WTC11 (cell line): ENCODE measurements around the gene HCFC2. TPM values are rescaled to one million over a fixed set of nuclear protein-coding genes. Genes with fewer than 3 reads are reported as not detected.

Experiments used
- ATAC-seq: fragments of 200-7000 bp; cut with Tn5 transposase; 2 replicates; pipeline ENCODE4 v1.10.0; 2021; ENCODE audit warnings: mild to moderate bottlenecking, moderate library complexity
- CTCF ChIA-PET: fragments of 300-600 bp; sonication (Branson Sonifier 250); formaldehyde crosslinking; loops from one replicate; lab custom pipeline; 2021; ENCODE audit warnings: antibody characterized with exemption; lab: Charles Lee
- POLR2A ChIA-PET: fragments of 350-600 bp; sonication (Branson Sonifier 250); formaldehyde crosslinking; loops from one replicate; lab custom pipeline; 2021; ENCODE audit warnings: antibody characterized with exemption; lab: Charles Lee
- DNase-seq: peaks from one replicate; pipeline ENCODE4 v3.0.0; 2021; ENCODE audit warnings: low spot score
- H3K27ac Mint-ChIP-seq: 2 replicates; pipeline ENCODE4 v1.8.0; 2021; ENCODE audit warnings: mixed read lengths
- H3K27me3 Mint-ChIP-seq: 2 replicates; pipeline ENCODE4 v1.8.0; 2021; ENCODE audit warnings: low read depth, mild to moderate bottlenecking, moderate library complexity, mixed read lengths
- H3K36me3 Mint-ChIP-seq: 2 replicates; pipeline ENCODE4 v1.8.0; 2021; ENCODE audit warnings: mixed read lengths
- H3K4me1 Mint-ChIP-seq: 2 replicates; pipeline ENCODE4 v1.8.0; 2022; ENCODE audit warnings: mixed read lengths
- H3K4me3 Mint-ChIP-seq: 2 replicates; pipeline ENCODE4 v1.8.0; 2021; ENCODE audit warnings: mild to moderate bottlenecking, moderate library complexity, mixed read lengths
- H3K9me3 Mint-ChIP-seq: 2 replicates; pipeline ENCODE4 v1.8.0; 2021; ENCODE audit warnings: mixed read lengths
- ARID4B ChIP-seq: sonication (generic); formaldehyde crosslinking; IDR thresholded peaks from 2 replicates; pipeline ENCODE4 v1.8.0; 2023; ENCODE audit warnings: missing genetic modification reagents, mild to moderate bottlenecking, borderline replicate concordance
- CREM ChIP-seq: sonication (generic); formaldehyde crosslinking; IDR thresholded peaks from 2 replicates; pipeline ENCODE4 v1.8.1; 2022; ENCODE audit warnings: mild to moderate bottlenecking, missing genetic modification reagents, moderate library complexity
- EMX1 ChIP-seq: fragments of 250-450 bp; sonication (Bioruptor Pico); IDR thresholded peaks from 2 replicates; pipeline ENCODE4 v1.8.0; 2021; ENCODE audit warnings: mild to moderate bottlenecking
- FOXK1 ChIP-seq: sonication (generic); formaldehyde crosslinking; IDR thresholded peaks from 2 replicates; pipeline ENCODE4 v1.8.0; 2022; ENCODE audit warnings: mild to moderate bottlenecking, moderate library complexity, missing genetic modification reagents
- GRHL2 ChIP-seq: fragments of 250-450 bp; sonication (Bioruptor Pico); IDR thresholded peaks from 2 replicates; pipeline ENCODE4 v1.8.0; 2022; ENCODE audit warnings: mild to moderate bottlenecking, moderate library complexity; ENCODE audit not compliant: insufficient replicate concordance, severe bottlenecking
- IRF2 ChIP-seq: sonication (generic); formaldehyde crosslinking; IDR thresholded peaks from 2 replicates; pipeline ENCODE4 v1.8.0; 2022; ENCODE audit warnings: low read depth, missing genetic modification reagents, borderline replicate concordance
- JAZF1 ChIP-seq: fragments of 250-450 bp; sonication (Bioruptor Pico); IDR thresholded peaks from 2 replicates; pipeline ENCODE4 v1.9.0; 2021; ENCODE audit warnings: moderate library complexity, mild to moderate bottlenecking, inconsistent platforms
- KAT7 ChIP-seq: sonication (generic); formaldehyde crosslinking; IDR thresholded peaks from 2 replicates; pipeline ENCODE4 v1.8.1; 2023; ENCODE audit warnings: missing genetic modification reagents, mild to moderate bottlenecking, borderline replicate concordance
- MXD4 ChIP-seq: fragments of 250-450 bp; sonication (Bioruptor Pico); IDR thresholded peaks from 2 replicates; pipeline ENCODE4 v1.8.0; 2021; ENCODE audit warnings: mild to moderate bottlenecking, moderate library complexity, borderline replicate concordance
- NFATC4 ChIP-seq: fragments of 250-450 bp; sonication (Bioruptor Pico); IDR thresholded peaks from 2 replicates; pipeline ENCODE4 v1.9.0; 2021; ENCODE audit warnings: mild to moderate bottlenecking
- TEAD4 ChIP-seq: sonication (generic); formaldehyde crosslinking; IDR thresholded peaks from 2 replicates; pipeline ENCODE4 v1.8.0; 2022; ENCODE audit warnings: mild to moderate bottlenecking, missing genetic modification reagents
- ZNF232 ChIP-seq: sonication (generic); formaldehyde crosslinking; IDR thresholded peaks from 2 replicates; pipeline ENCODE4 v1.8.0; 2022; ENCODE audit warnings: mild to moderate bottlenecking, missing genetic modification reagents
- ZNF423 ChIP-seq: fragments of 250-450 bp; sonication (Bioruptor Pico); IDR thresholded peaks from 2 replicates; pipeline ENCODE4 v2.1.2; 2022; ENCODE audit warnings: mild to moderate bottlenecking, moderate library complexity
- ZNF425 ChIP-seq: fragments of 250-450 bp; sonication (Bioruptor Pico); conservative IDR thresholded peaks from 2 replicates; pipeline ENCODE4 v1.9.0; 2021; ENCODE audit warnings: mild to moderate bottlenecking
- total RNA-seq: library from RNA; stranded (reverse); gene quantifications from 3 replicates; pipeline ENCODE4 v1.2.3, GENCODE V29; 2021
- TF ChIP-seq, protein P1 (sequence below): sonication (generic); formaldehyde crosslinking; IDR thresholded peaks from 2 replicates; pipeline ENCODE4 v1.8.1; 2023; ENCODE audit warnings: mild to moderate bottlenecking, missing genetic modification reagents, moderate library complexity
- TF ChIP-seq, protein P2 (sequence below): sonication (generic); formaldehyde crosslinking; IDR thresholded peaks from 2 replicates; pipeline ENCODE4 v1.8.1; 2023; ENCODE audit warnings: mild to moderate bottlenecking, moderate library complexity, missing genetic modification reagents
- TF ChIP-seq, protein P3 (sequence below): sonication (generic); formaldehyde crosslinking; IDR thresholded peaks from 2 replicates; pipeline ENCODE4 v1.8.1; 2022; ENCODE audit warnings: low read depth, missing genetic modification reagents, borderline replicate concordance
- TF ChIP-seq, protein P4 (sequence below): fragments of 250-450 bp; sonication (Bioruptor Pico); IDR thresholded peaks from 2 replicates; pipeline ENCODE4 v1.9.0; 2021; ENCODE audit warnings: mild to moderate bottlenecking, borderline replicate concordance
- TF ChIP-seq, protein P5 (sequence below): sonication (generic); formaldehyde crosslinking; IDR thresholded peaks from 2 replicates; pipeline ENCODE4 v1.8.0; 2022; ENCODE audit warnings: mild to moderate bottlenecking, missing genetic modification reagents

Gene HCFC2
- total RNA-seq, 1 experiment from 2014 or later: 1.6 TPM

- CTCF ChIA-PET: no interaction called here
- Mint-ChIP-seq H3K27ac (no peak overlapping the region), H3K27me3 (no peaks in the 10 kb centered on the region), H3K9me3 (no peaks in the 10 kb centered on the region), H3K36me3 (peaks cover 34% of the 10 kb centered on the region), H3K4me3 (no peak overlapping the region), H3K4me1 (peaks cover 12% of the 10 kb centered on the region)
- POLR2A ChIA-PET: no interaction called here
- no peak for DNase-seq
- TF ChIP-seq TEAD4: no peak
- no peak for TF ChIP-seq MXD4 (CRISPR knock-in tag)
- TF ChIP-seq, protein P1, sequence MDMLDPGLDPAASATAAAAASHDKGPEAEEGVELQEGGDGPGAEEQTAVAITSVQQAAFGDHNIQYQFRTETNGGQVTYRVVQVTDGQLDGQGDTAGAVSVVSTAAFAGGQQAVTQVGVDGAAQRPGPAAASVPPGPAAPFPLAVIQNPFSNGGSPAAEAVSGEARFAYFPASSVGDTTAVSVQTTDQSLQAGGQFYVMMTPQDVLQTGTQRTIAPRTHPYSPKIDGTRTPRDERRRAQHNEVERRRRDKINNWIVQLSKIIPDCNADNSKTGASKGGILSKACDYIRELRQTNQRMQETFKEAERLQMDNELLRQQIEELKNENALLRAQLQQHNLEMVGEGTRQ: no peak
- no peak for TF ChIP-seq ZNF232 (CRISPR knock-in tag)
- no peak for TF ChIP-seq IRF2
- TF ChIP-seq ARID4B (CRISPR knock-in tag): no peak
- TF ChIP-seq ZNF423 (CRISPR knock-in tag): no peak
- no peak for TF ChIP-seq GRHL2
- TF ChIP-seq, protein P2, sequence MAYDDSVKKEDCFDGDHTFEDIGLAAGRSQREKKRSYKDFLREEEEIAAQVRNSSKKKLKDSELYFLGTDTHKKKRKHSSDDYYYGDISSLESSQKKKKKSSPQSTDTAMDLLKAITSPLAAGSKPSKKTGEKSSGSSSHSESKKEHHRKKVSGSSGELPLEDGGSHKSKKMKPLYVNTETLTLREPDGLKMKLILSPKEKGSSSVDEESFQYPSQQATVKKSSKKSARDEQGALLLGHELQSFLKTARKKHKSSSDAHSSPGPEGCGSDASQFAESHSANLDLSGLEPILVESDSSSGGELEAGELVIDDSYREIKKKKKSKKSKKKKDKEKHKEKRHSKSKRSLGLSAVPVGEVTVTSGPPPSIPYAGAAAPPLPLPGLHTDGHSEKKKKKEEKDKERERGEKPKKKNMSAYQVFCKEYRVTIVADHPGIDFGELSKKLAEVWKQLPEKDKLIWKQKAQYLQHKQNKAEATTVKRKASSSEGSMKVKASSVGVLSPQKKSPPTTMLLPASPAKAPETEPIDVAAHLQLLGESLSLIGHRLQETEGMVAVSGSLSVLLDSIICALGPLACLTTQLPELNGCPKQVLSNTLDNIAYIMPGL (CRISPR knock-in tag): no peak
- TF ChIP-seq EMX1: no peak
- TF ChIP-seq, protein P3, sequence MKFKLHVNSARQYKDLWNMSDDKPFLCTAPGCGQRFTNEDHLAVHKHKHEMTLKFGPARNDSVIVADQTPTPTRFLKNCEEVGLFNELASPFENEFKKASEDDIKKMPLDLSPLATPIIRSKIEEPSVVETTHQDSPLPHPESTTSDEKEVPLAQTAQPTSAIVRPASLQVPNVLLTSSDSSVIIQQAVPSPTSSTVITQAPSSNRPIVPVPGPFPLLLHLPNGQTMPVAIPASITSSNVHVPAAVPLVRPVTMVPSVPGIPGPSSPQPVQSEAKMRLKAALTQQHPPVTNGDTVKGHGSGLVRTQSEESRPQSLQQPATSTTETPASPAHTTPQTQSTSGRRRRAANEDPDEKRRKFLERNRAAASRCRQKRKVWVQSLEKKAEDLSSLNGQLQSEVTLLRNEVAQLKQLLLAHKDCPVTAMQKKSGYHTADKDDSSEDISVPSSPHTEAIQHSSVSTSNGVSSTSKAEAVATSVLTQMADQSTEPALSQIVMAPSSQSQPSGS (CRISPR knock-in tag): no peak
- ATAC-seq: no peak
Measured at GRCh38 chr12:104130760-104131159, 66.4 kb downstream of the HCFC2 start.

DNA sequence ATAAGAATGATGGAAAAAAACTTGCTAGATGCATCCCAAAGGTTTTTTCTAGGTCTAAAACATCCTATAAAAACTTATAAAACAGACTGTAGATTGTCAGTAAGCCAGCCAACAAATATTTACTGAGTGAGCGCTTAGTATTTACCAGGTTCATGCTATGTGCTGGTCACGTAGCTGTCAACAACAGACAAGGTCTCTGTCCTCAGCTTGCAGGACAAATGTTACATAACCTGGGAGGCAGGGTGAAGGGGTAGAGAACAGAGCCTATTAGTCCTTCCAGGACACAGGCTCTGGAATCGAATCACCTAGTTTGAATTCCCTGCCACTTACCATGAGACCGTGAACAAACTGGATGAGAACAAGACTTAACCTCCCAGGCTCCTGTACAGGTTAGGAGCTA, 67.3 kb downstream of the HCFC2 start:
- ATAC-seq (no peak), DNase-seq (no peak)
- Mint-ChIP-seq H3K9me3 (no peaks in the 10 kb centered on the region), H3K36me3 (peaks cover 26% of the 10 kb centered on the region), H3K4me1 (peaks cover 19% of the 10 kb centered on the region), H3K4me3 (no peak overlapping the region), H3K27ac (no peak overlapping the region), H3K27me3 (no peaks in the 10 kb centered on the region)
- ChIA-PET CTCF (no interaction called here), POLR2A (interaction anchor here (0.6 kb wide), 1 partner anchor 172 kb away, joined by 5 read pairs; no protein-coding TSS in a partner anchor)
- TF ChIP-seq JAZF1 (CRISPR knock-in tag) (no peak), KAT7 (CRISPR knock-in tag) (no peak), FOXK1 (CRISPR knock-in tag) (no peak), NFATC4 (CRISPR knock-in tag) (no peak), ZNF425 (CRISPR knock-in tag) (no peak), CREM (CRISPR knock-in tag) (no peak), IRF2 (no peak)
- TF ChIP-seq, protein P4, sequence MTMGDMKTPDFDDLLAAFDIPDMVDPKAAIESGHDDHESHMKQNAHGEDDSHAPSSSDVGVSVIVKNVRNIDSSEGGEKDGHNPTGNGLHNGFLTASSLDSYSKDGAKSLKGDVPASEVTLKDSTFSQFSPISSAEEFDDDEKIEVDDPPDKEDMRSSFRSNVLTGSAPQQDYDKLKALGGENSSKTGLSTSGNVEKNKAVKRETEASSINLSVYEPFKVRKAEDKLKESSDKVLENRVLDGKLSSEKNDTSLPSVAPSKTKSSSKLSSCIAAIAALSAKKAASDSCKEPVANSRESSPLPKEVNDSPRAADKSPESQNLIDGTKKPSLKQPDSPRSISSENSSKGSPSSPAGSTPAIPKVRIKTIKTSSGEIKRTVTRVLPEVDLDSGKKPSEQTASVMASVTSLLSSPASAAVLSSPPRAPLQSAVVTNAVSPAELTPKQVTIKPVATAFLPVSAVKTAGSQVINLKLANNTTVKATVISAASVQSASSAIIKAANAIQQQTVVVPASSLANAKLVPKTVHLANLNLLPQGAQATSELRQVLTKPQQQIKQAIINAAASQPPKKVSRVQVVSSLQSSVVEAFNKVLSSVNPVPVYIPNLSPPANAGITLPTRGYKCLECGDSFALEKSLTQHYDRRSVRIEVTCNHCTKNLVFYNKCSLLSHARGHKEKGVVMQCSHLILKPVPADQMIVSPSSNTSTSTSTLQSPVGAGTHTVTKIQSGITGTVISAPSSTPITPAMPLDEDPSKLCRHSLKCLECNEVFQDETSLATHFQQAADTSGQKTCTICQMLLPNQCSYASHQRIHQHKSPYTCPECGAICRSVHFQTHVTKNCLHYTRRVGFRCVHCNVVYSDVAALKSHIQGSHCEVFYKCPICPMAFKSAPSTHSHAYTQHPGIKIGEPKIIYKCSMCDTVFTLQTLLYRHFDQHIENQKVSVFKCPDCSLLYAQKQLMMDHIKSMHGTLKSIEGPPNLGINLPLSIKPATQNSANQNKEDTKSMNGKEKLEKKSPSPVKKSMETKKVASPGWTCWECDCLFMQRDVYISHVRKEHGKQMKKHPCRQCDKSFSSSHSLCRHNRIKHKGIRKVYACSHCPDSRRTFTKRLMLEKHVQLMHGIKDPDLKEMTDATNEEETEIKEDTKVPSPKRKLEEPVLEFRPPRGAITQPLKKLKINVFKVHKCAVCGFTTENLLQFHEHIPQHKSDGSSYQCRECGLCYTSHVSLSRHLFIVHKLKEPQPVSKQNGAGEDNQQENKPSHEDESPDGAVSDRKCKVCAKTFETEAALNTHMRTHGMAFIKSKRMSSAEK (CRISPR knock-in tag): no peak
- TF ChIP-seq, protein P5, sequence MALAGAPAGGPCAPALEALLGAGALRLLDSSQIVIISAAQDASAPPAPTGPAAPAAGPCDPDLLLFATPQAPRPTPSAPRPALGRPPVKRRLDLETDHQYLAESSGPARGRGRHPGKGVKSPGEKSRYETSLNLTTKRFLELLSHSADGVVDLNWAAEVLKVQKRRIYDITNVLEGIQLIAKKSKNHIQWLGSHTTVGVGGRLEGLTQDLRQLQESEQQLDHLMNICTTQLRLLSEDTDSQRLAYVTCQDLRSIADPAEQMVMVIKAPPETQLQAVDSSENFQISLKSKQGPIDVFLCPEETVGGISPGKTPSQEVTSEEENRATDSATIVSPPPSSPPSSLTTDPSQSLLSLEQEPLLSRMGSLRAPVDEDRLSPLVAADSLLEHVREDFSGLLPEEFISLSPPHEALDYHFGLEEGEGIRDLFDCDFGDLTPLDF: no peak
